GM18951 (cell line): ENCODE data around the gene METTL22.

Experiments used
- POLR2A ChIP-seq: IDR thresholded peaks from 4 replicates; pipeline ENCODE4 v1.6.1; 2011; ENCODE audit warnings: mild to moderate bottlenecking; ENCODE audit not compliant: insufficient read length, insufficient read depth; ENCODE audit errors: extremely low read depth
- in situ Hi-C: fragments of 300-500 bp; cut with MboI; formaldehyde crosslinking; loops from one replicate; pipeline ENCODE4 v1.12.0; 2022; ENCODE audit warnings: low sequenced_read_pairs, mixed read lengths, inconsistent platforms; ENCODE audit not compliant: unreplicated experiment

The METTL22 gene

GRCh38 chr16:8585041-8585440, 36.5 kb upstream of the METTL22 start:
- TF ChIP-seq POLR2A: no peak

GRCh38 chr16:8585857-8586256, 35.6 kb upstream of the METTL22 start:
- in situ Hi-C loops: no loop called here

More at GRCh38 chr16:8585041-8585440, 36.5 kb upstream of the METTL22 start:
- in situ Hi-C loops: no loop called here

GRCh38 chr16:8587065-8587464, 34.4 kb upstream of the METTL22 start:
- in situ Hi-C loops: no loop called here
- TF ChIP-seq POLR2A: no peak

More at GRCh38 chr16:8585857-8586256, 35.6 kb upstream of the METTL22 start:
- TF ChIP-seq POLR2A: no peak

DNA sequence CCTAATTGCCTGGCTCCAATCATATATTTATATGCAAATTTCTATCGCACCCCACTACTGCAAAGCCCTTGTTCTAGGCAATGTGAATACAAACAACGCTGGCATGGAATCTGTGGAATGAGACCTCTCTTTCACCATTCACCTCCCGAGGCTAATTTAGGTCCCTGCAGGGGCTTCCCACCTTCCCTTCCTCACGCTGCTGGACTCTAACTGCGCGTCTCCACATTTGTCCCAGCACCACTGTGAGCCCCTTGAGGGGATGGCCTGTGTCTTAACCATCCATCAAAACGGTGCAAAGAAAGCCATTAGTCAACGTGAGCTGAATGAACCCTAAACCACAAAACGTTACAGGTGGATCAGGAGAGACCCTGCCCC, 32.8 kb upstream of the METTL22 start:
- in situ Hi-C loops: no loop called here
- TF ChIP-seq POLR2A: no peak

- in situ Hi-C loops: no loop called here
- TF ChIP-seq POLR2A: no peak
Measured at GRCh38 chr16:8589057-8589899, 32.2 kb upstream of the METTL22 start.

GRCh38 chr16:8589900-8590688, 31.4 kb upstream of the METTL22 start, which contains the start of gene TMEM114:
TMEM114 (minus strand) TSS chr16:8590511; CDS start chr16:8589838, 673 bp downstream.
- TF ChIP-seq POLR2A: no peak
- in situ Hi-C loops: no loop called here

- in situ Hi-C loops: no loop called here
- TF ChIP-seq POLR2A: no peak
Measured at GRCh38 chr16:8590811-8591210, 30.7 kb upstream of the METTL22 start.

GRCh38 chr16:8591451-8591850, 30.0 kb upstream of the METTL22 start:
- in situ Hi-C loops: no loop called here
- no peak for TF ChIP-seq POLR2A

DNA sequence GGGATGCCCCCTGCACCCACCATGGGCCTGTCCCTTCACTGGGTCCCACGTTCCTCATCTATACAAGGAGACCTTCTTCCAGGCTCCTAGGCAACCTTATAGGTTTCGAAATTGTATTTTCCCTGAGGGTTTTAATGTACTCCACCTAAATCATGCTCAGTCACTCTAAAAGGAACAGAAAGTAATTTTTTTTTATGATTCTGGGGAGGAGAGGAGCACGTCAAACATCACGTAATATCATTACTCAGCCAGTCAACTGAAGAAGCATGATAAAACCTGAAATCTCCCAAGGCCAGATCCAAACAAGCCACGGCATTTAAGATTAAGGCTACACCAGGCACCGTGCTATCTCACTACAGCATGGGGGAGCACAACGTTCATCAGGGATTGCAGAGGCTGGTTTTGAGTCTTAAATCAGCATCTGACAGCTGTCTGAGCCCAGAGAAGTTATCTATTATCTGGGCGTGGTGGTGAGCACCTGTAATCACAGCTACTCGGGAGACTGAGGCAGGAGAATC, 27.3 kb upstream of the METTL22 start:
- in situ Hi-C loops: no loop called here
- TF ChIP-seq POLR2A: no peak

GRCh38 chr16:8595783-8596182, 25.7 kb upstream of the METTL22 start:
- no peak for TF ChIP-seq POLR2A
- in situ Hi-C loops: no loop called here

DNA sequence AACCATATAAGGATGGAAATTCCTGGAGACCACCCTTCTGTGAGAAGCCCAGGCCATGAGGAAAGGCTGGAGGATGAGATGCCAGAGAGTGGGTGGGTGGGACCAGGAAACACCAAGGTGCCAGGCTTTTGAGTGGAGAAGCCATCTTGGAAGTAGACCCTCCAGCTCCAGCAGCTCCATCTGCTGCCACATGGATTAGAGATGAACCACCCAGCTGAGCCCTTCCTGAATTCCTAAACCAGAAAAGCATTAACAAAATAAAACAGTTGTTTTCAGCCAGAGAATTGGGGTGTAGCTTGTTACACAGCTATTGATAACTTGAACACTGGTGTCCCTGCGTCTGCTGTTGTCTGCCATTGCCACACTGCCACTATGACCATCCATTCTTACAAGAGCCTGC, 24.9 kb upstream of the METTL22 start:
- in situ Hi-C loops: no loop called here
- TF ChIP-seq POLR2A: no peak

DNA sequence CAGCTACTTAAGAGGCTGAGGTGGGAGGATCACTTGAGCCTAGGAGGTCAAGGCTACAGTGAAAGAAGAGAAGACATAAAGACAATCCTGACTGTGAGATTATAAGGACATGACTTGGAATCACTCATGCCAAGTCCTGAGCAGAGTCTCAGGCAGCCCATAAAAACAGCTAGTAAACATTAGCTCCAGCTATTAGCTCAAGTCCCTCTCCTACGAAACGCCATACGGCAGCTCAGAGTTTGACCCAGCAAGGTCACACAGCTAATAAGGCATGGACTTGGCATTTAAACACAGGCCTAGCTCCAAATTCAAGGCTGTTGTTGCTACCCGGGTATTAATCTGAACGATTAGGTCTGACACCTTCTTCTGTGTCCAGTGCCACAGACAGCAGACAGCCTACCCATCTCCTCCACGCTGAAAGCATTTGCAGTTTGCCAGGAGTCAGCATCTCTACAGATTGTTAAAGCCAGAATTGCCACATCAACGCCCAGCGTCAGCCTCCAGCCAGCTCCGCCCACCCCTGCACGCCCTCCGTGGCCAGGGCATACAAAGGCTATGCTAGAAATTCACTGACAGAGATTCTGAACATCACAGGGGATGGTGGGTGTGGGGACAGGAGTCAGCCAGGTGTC, 21.2 kb upstream of the METTL22 start:
- in situ Hi-C loops: no loop called here
- TF ChIP-seq POLR2A: no peak

- TF ChIP-seq POLR2A: no peak
- in situ Hi-C loops: no loop called here
Measured at GRCh38 chr16:8605554-8605953, 15.9 kb upstream of the METTL22 start.
